HL-60 (cell line): ENCODE results near the gene ECSCR.

Source experiments
- GABPA ChIP-seq: IDR thresholded peaks from 2 replicates; pipeline ENCODE4 v1.6.1; 2012; ENCODE audit warnings: low read depth
- POLR2AphosphoS5 ChIP-seq: IDR thresholded peaks from 2 replicates; pipeline ENCODE4 v1.6.1; 2012; ENCODE audit warnings: low read depth
- REST ChIP-seq: IDR thresholded peaks from 2 replicates; pipeline ENCODE4 v1.6.1; 2012; ENCODE audit warnings: low read depth; ENCODE audit not compliant: insufficient replicate concordance
- TF ChIP-seq, protein P1 (sequence below): IDR thresholded peaks from one replicate; pipeline ENCODE4 v1.5.1; 2011; ENCODE audit warnings: low read length, control low read depth, inconsistent platforms; ENCODE audit not compliant: insufficient read depth

DNA sequence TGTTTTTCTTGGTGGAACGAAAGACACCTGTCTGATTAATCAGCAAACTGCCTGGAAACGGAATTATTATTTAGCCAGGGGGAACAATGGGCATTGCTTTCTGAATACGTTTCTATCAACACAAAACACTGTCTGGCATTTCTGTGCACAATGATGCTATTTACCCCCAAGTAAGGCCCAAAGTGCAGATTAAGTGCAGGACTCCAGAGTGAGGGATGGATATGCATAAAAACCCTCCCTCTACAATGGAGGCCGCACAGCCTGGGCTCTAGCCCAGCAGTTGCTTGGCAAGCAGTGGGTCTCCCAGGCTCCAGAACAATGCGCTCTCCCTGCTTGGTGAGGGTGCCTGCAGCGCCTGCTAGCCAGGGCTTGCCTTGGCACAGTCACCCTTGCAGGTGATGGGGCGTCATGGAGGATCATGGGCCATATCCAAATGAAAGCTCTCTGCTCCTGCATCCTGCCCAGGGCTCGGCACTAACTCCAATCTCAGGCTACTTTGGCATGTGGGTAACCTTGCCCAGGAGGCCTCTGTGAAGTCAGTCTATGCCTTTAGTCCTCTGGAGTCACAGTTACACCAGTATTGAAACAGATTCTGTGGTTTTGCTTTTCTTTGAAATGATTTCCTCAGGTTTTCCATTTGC lies 47.2 kb downstream of the ECSCR start:
- TF ChIP-seq, protein P1, sequence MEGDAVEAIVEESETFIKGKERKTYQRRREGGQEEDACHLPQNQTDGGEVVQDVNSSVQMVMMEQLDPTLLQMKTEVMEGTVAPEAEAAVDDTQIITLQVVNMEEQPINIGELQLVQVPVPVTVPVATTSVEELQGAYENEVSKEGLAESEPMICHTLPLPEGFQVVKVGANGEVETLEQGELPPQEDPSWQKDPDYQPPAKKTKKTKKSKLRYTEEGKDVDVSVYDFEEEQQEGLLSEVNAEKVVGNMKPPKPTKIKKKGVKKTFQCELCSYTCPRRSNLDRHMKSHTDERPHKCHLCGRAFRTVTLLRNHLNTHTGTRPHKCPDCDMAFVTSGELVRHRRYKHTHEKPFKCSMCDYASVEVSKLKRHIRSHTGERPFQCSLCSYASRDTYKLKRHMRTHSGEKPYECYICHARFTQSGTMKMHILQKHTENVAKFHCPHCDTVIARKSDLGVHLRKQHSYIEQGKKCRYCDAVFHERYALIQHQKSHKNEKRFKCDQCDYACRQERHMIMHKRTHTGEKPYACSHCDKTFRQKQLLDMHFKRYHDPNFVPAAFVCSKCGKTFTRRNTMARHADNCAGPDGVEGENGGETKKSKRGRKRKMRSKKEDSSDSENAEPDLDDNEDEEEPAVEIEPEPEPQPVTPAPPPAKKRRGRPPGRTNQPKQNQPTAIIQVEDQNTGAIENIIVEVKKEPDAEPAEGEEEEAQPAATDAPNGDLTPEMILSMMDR = no peak
- no peak for TF ChIP-seq POLR2AphosphoS5
- no peak for TF ChIP-seq REST
- TF ChIP-seq GABPA = no peak
